Measurements from ENCODE around the gene DENND6B.
A peak's percentile ranks its signal among the peaks of the same experiment; 100 is the strongest.

GRCh38 chr22:50260801-50261614 is 65.8 kb downstream of the DENND6B start:
- TF ChIP-seq CTCF (conservative IDR thresholded peaks at IDR 0.05; ENCODE audit: low read depth in 2 of 2): no peak
- TF ChIP-seq EZH2 (IDR thresholded peaks at IDR 0.05; ENCODE audit: low read depth, unreplicated experiment): peak; percentile 59
- no peak for TF ChIP-seq CREB1 (CRISPR knock-in tag; IDR thresholded peaks at IDR 0.05; ENCODE audit: low read depth)
- no peak for TF ChIP-seq REST (IDR thresholded peaks at IDR 0.05; ENCODE audit: unreplicated experiment)
- no peak for TF ChIP-seq EZH2phosphoT487 (IDR thresholded peaks at IDR 0.05; ENCODE audit: unreplicated experiment)
- TF ChIP-seq, protein P1, sequence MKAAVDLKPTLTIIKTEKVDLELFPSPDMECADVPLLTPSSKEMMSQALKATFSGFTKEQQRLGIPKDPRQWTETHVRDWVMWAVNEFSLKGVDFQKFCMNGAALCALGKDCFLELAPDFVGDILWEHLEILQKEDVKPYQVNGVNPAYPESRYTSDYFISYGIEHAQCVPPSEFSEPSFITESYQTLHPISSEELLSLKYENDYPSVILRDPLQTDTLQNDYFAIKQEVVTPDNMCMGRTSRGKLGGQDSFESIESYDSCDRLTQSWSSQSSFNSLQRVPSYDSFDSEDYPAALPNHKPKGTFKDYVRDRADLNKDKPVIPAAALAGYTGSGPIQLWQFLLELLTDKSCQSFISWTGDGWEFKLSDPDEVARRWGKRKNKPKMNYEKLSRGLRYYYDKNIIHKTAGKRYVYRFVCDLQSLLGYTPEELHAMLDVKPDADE (IDR thresholded peaks at IDR 0.05): no peak
- no peak for TF ChIP-seq POLR2AphosphoS5 (IDR thresholded peaks at IDR 0.05; ENCODE audit: low read depth)
- no peak for TF ChIP-seq ZNF331 (CRISPR knock-in tag; IDR thresholded peaks at IDR 0.05; ENCODE audit: low read depth)
- TF ChIP-seq JUNB (IDR thresholded peaks at IDR 0.05; ENCODE audit: unreplicated experiment): no peak

Measured in GM23338 (cell line).